Body of pancreas (tissue), 4 donors: ENCODE results near the gene SCP2. TPM values are rescaled to one million over a fixed set of nuclear protein-coding genes. Genes with fewer than 3 reads are reported as not detected.
"Not testable (repeated sequence)": the region's sequence is repeated elsewhere in the genome, so short reads cannot be mapped to it uniquely, and the experiment has no call there.

Experiments
- ATAC-seq: fragments of 150-250 bp; one replicate; pipeline ENCODE4 v1.9.1; 2016
- DNase-seq, 4 donors: peaks; one replicate each; pipeline ENCODE4 v3.0.0-alpha.2; 2019
- H3K27ac ChIP-seq, 4 donors: fragments of 200-600 bp; sonication (generic); 1 replicate in 3 of 4; 2 replicates in 1 of 4; pipeline versions ENCODE4 v1.5.1 to v1.6.1; 2016 to 2019; ENCODE audit warnings: mild to moderate bottlenecking in 1 of 4, mixed read lengths in 1 of 4, moderate library complexity in 1 of 4
- H3K27me3 ChIP-seq, 2 donors: fragments of 200-600 bp; sonication (generic); one replicate each; pipeline ENCODE4 v1.6.0; 2016; ENCODE audit warnings: mild to moderate bottlenecking in 1 of 2
- H3K36me3 ChIP-seq, 2 donors: fragments of 200-600 bp; sonication (generic); replicated peaks in 1 of 2; 2 replicates each; pipeline ENCODE4 v1.5.1; 2016; ENCODE audit warnings: low read depth in 2 of 2; ENCODE audit not compliant: insufficient read depth in 1 of 2
- H3K4me1 ChIP-seq: fragments of 200-600 bp; sonication (generic); one replicate; pipeline ENCODE4 v1.6.0; 2016
- H3K4me3 ChIP-seq, 2 donors: fragments of 200-600 bp; sonication (generic); 1 replicate in 1 of 2; 2 replicates in 1 of 2; pipeline ENCODE4 v1.5.1; 2016 to 2019
- H3K9me3 ChIP-seq, 3 donors: fragments of 200-600 bp; sonication (generic); 1 replicate in 2 of 3; 2 replicates in 1 of 3; pipeline ENCODE4 v1.5.1; 2016
- POLR2A ChIP-seq, 3 donors: fragments of 450-650 bp; IDR thresholded peaks; one replicate each; pipeline ENCODE4 v1.6.1; 2016; ENCODE audit warnings: antibody characterized with exemption in 3 of 3, mild to moderate bottlenecking in 2 of 3
- WGBS, 2 donors: methylation state at CpG; one replicate each; pipeline ENCODE4 v1.1.5; 2017; 5-methylcytosine and 5-hydroxymethylcytosine counted together
- intact Hi-C: fragments of 100-400 bp; cut with DNase I; formaldehyde crosslinking; loops from one replicate; pipeline ENCODE4 v1.15.1; 2023
- total RNA-seq, 2 donors: library from RNA; depleted of rRNA; stranded (reverse); fragments of >200 nt; gene quantifications; one replicate each; pipeline ENCODE4 v1.1.0, GENCODE V29; 2016
- TF ChIP-seq, protein P1 (sequence below), 7 experiments: fragments of 450-650 bp in 4 of 7; fragments of 200-600 bp in 3 of 7; sonication (generic) in 3 of 7; IDR thresholded peaks; one replicate each; pipeline ENCODE4 v1.5.1; 2016 to 2019; ENCODE audit warnings: antibody characterized with exemption in 7 of 7

Gene SCP2
- total RNA-seq, 2 donors from 2014 or later, result 87.4 to 90.3 TPM

DNA sequence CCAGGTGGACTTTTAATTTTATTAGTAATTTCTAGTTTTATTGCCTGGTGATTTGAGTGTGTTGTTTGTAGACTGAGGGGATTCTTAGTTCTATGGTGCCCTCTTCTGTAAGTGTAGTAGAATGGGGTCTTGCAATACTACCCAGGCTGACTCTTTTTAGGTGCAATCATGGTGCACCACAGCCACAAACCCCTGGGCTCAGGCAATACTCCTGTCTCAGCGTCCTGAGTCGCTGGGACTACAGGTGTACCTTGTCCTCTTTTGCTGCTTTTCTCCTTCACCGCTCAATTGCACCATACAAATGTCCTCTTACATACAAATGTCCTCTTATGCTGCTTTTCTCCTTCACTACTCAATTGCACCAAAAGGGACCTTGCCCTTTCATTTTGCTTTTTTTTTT is 43.1 kb downstream of the SCP2 start:
- no peak for TF ChIP-seq POLR2A (IDR thresholded peaks at IDR 0.05)
- TF ChIP-seq, protein P1, sequence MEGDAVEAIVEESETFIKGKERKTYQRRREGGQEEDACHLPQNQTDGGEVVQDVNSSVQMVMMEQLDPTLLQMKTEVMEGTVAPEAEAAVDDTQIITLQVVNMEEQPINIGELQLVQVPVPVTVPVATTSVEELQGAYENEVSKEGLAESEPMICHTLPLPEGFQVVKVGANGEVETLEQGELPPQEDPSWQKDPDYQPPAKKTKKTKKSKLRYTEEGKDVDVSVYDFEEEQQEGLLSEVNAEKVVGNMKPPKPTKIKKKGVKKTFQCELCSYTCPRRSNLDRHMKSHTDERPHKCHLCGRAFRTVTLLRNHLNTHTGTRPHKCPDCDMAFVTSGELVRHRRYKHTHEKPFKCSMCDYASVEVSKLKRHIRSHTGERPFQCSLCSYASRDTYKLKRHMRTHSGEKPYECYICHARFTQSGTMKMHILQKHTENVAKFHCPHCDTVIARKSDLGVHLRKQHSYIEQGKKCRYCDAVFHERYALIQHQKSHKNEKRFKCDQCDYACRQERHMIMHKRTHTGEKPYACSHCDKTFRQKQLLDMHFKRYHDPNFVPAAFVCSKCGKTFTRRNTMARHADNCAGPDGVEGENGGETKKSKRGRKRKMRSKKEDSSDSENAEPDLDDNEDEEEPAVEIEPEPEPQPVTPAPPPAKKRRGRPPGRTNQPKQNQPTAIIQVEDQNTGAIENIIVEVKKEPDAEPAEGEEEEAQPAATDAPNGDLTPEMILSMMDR (IDR thresholded peaks at IDR 0.05), result peak in 3 of 7 experiments; percentile 20 to 43 (median 33)
- H3K4me3 ChIP-seq, result no peak overlapping the region
- H3K36me3 ChIP-seq, result no peaks in the 10 kb centered on the region
- intact Hi-C loops, result no loop called here
- ATAC-seq, result no peak
- no peak for DNase-seq
- no peaks in the 10 kb centered on the region for H3K27me3 ChIP-seq
- no peak overlapping the region for H3K27ac ChIP-seq
- 62 to 68% methylated on average over 3 of the region's 3 CpGs for WGBS, 2 donors
- H3K4me1 ChIP-seq, result no peaks in the 10 kb centered on the region
- no peaks in the 10 kb centered on the region for H3K9me3 ChIP-seq

DNA sequence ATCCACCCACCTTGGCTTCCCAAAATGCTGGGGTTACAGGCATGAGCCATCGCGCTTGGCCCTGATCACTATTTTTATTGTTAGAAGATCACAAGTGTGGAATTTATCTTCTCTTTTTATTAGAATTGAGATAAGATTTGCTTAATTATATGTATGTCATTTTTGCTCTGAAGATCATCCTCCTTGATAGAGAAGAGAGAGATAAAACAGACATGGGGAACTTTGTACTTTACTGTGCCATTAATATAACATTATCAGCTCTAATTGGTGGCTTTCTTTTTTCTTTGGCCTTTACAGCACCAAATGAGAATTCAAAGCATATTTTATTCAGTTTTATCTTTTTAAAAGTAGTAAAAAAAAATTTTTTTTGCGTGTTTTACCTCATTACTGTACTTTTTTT is 46.8 kb downstream of the SCP2 start:
- ATAC-seq (no peak), DNase-seq (no peak)
- Histone ChIP-seq H3K36me3 (peaks cover 0 to 6% of the 10 kb centered on the region in 2 donors), H3K4me3 (no peak overlapping the region), H3K27ac (no peak overlapping the region), H3K4me1 (no peaks in the 10 kb centered on the region), H3K27me3 (no peaks in the 10 kb centered on the region), H3K9me3 (no peaks in the 10 kb centered on the region)
- WGBS, 2 donors, result 88 to 96% methylated on average over 3 of the region's 3 CpGs
- no peak for TF ChIP-seq POLR2A (IDR thresholded peaks at IDR 0.05)
- TF ChIP-seq, protein P1 (IDR thresholded peaks at IDR 0.05), result no peak
- intact Hi-C loops, result no loop called here

DNA sequence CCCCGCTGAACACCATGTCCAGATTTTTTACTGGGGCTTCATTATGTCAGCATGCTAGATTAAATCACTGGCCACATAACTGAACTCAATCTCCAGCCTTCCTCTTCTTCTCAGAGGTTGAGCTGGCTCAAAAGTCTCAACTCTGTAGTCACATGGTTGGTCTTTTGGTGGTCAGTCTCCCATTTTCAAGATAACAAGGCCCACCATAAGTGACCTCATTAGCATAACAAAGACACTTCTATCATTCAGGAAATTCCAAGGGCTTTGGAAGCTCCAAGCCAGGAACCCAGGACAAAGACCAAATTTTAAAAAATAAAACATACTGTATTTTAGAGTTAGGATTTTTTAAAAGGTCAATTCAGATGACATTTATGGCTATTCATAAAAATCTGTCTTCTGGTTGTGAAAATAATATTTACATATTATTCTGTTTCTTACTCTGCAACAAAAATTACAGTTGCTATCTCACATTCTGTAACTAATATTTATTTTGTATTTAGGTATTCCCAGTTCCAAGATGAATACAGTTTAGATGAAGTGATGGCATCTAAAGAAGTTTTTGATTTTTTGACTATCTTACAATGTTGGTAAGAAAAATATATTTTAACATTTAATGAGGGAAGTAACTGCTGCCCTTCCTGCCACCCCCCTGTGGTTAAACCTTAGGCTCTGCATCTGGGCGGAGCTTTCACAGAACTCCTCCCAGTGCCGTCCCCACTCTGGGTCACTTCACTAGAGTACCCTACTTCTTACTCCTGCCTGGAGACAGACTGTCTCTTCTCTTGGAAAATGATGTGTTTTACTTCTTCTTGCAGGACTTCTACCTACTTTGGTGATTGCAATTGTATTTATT is 49.3 kb downstream of the SCP2 start:
- intact Hi-C loops, result no loop called here
- DNase-seq (no peak), ATAC-seq (no peak)
- Histone ChIP-seq H3K9me3 (no peaks in the 10 kb centered on the region), H3K36me3 (peaks cover 0 to 12% of the 10 kb centered on the region in 2 donors), H3K27ac (no peak overlapping the region), H3K4me3 (no peak overlapping the region), H3K27me3 (no peaks in the 10 kb centered on the region), H3K4me1 (no peaks in the 10 kb centered on the region)
- 87 to 94% methylated on average over 3 of the region's 3 CpGs for WGBS, 2 donors
- TF ChIP-seq, protein P1 (IDR thresholded peaks at IDR 0.05), result no peak
- TF ChIP-seq POLR2A (IDR thresholded peaks at IDR 0.05), result no peak

DNA sequence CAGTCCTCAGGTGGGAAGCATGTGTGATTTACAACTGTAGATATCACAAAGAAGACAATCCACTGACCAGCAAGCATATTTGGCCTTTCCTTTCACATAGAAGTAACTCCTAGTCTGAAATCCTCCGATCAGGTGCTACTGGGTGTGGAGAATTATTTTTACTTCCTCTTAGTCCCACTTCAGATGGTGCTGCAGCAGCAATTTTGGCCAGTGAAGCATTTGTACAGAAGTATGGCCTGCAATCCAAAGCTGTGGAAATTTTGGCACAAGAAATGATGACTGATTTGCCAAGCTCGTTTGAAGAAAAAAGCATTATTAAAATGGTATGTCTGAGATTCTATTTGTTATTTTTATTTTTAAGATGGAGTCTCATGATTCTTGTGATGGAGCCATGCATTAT is 51.0 kb downstream of the SCP2 start:
- WGBS, 2 donors, result 75 to 77% methylated on average over 2 of the region's 2 CpGs
- no peaks in the 10 kb centered on the region for H3K4me1 ChIP-seq
- H3K9me3 ChIP-seq, result no peaks in the 10 kb centered on the region
- intact Hi-C loops, result no loop called here
- no peak overlapping the region for H3K4me3 ChIP-seq
- H3K27me3 ChIP-seq, result no peaks in the 10 kb centered on the region
- no peak overlapping the region for H3K27ac ChIP-seq
- ATAC-seq (no peak), DNase-seq (no peak)
- peaks cover 0 to 12% of the 10 kb centered on the region in 2 donors for H3K36me3 ChIP-seq
- no peak for TF ChIP-seq POLR2A (IDR thresholded peaks at IDR 0.05)
- TF ChIP-seq, protein P1 (IDR thresholded peaks at IDR 0.05), result no peak

DNA sequence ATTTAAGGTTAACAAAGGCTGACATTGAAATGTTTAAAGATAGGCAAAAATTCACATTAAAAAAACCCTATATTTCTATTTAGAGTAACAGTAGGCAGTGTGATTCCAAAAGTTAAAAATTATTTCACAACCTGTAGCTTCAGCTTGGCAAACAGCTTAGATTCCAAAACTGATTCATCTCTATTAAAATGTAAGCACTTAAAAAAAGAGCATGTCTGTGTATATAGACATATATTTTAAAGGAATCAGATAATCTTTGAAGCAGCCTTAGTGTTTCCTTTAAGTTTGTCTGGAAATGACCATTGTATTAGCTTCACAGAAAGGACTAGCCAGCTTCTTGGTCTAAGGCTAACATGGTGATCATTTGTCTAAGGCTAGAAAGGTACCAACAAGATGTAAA is 65.7 kb downstream of the SCP2 start:
- DNase-seq, intact Hi-C loops, H3K27me3 ChIP-seq, H3K4me1 ChIP-seq, ATAC-seq, H3K36me3 ChIP-seq, H3K9me3 ChIP-seq, H3K27ac ChIP-seq, H3K4me3 ChIP-seq: not testable (repeated sequence)
